HepG2 (cell line): Measurements from ENCODE around the gene EPB41L3. TPM values are rescaled to one million over a fixed set of nuclear protein-coding genes. Genes with fewer than 3 reads are reported as not detected.

Experiments used
- ATAC-seq: fragments of 200-7000 bp; cut with Tn5 transposase; 3 replicates; pipeline ENCODE4 v1.9.1; 2020; ENCODE audit warnings: mild to moderate bottlenecking, moderate library complexity
- BruUV-seq: library from RNA; stranded (reverse); fragments of 400-500 nt; replicated peaks from 2 replicates; lab custom pipeline; 2021; lab: Mats Ljungman, UMichigan
- CTCF ChIA-PET: fragments of 300-600 bp; formaldehyde crosslinking; extraction: SDS; loops from one replicate; lab custom pipeline; 2021; ENCODE audit warnings: low total read pairs, inconsistent platforms, low intra/inter-chr PET ratio; lab: Yijun Ruan, JAX
- POLR2A ChIA-PET: fragments of 350-600 bp; sonication (Branson Sonifier 250); formaldehyde crosslinking; loops from one replicate; lab custom pipeline; 2020; ENCODE audit warnings: antibody characterized with exemption, inconsistent platforms; lab: Yijun Ruan, JAX
- DNase-seq: peaks from one replicate; pipeline ENCODE4 v3.0.0-alpha.2; 2015; ENCODE audit warnings: low spot score
- FAIRE-seq: peaks from 3 replicates; lab custom pipeline; 2011; peaks lifted over from hg19 to GRCh38; lab: Jason Lieb, UNC
- H2AFZ ChIP-seq: one replicate; pipeline ENCODE4 v1.6.1; 2011; ENCODE audit warnings: low read length, inconsistent platforms
- H3K27ac ChIP-seq: fragments of 300-600 bp; 3 replicates; pipeline ENCODE4 v1.8.0; 2011; ENCODE audit warnings: mixed run types, mild to moderate bottlenecking, mixed read lengths, low read length, inconsistent platforms; ENCODE audit not compliant: insufficient read depth; ENCODE audit errors: extremely low read length
- H3K27me3 ChIP-seq, 2 experiments: fragments of 200-600 bp in 1 of 2; 2 replicates in 1 of 2; 3 replicates in 1 of 2; pipeline versions ENCODE4 v1.6.0 to v1.8.0; 2011; ENCODE audit warnings: low read length in 2 of 2, mild to moderate bottlenecking in 2 of 2, moderate library complexity in 2 of 2, inconsistent platforms in 1 of 2; ENCODE audit not compliant: insufficient read depth in 2 of 2, control insufficient read depth in 1 of 2
- H3K36me3 ChIP-seq, 2 experiments: fragments of 200-600 bp in 1 of 2; replicated peaks in 1 of 2; 2 replicates in 1 of 2; 3 replicates in 1 of 2; pipeline versions ENCODE4 v1.5.1 to v1.8.0; 2011; ENCODE audit warnings: low read length in 2 of 2, inconsistent platforms in 1 of 2; ENCODE audit not compliant: insufficient read depth in 2 of 2, control insufficient read depth in 1 of 2
- H3K4me1 ChIP-seq: 2 replicates; pipeline ENCODE4 v1.5.1; 2012; ENCODE audit warnings: low read length, inconsistent platforms; ENCODE audit not compliant: insufficient read depth
- H3K4me2 ChIP-seq: 2 replicates; pipeline ENCODE4 v1.6.0; 2011; ENCODE audit warnings: low read depth, low read length, inconsistent platforms
- H3K4me3 ChIP-seq, 3 experiments: fragments of 200-600 bp in 1 of 3; sonication (generic), shearing (Covaris generic) in 1 of 3; replicated peaks in 1 of 3; 2 replicates each; pipeline ENCODE4 v1.5.1; 2011 to 2016; ENCODE audit warnings: low read length in 3 of 3, inconsistent platforms in 2 of 3, low read depth in 2 of 3, mild to moderate bottlenecking in 2 of 3, control low read depth in 1 of 3, mixed read lengths in 1 of 3; ENCODE audit not compliant: insufficient read depth in 1 of 3
- H3K79me2 ChIP-seq: one replicate; pipeline ENCODE4 v1.6.1; 2011; ENCODE audit warnings: low read length, inconsistent platforms; ENCODE audit not compliant: insufficient read depth
- H3K9ac ChIP-seq: 2 replicates; pipeline ENCODE4 v1.6.0; 2011; ENCODE audit warnings: mild to moderate bottlenecking, low read depth, low read length, inconsistent platforms; ENCODE audit not compliant: insufficient read depth
- H3K9me3 ChIP-seq: 2 replicates; pipeline ENCODE4 v1.5.1; 2012; ENCODE audit warnings: mild to moderate bottlenecking, low read length
- H4K20me1 ChIP-seq: 2 replicates; pipeline ENCODE4 v1.6.0; 2011; ENCODE audit warnings: inconsistent platforms, mild to moderate bottlenecking, low read length, moderate library complexity; ENCODE audit not compliant: insufficient read depth
- RBAK ChIP-seq: sonication (generic); formaldehyde crosslinking; IDR thresholded peaks from 2 replicates; pipeline ENCODE4 v1.5.1; 2020; ENCODE audit warnings: mild to moderate bottlenecking, missing genetic modification reagents
- WIZ ChIP-seq: sonication (generic); formaldehyde crosslinking; IDR thresholded peaks from 2 replicates; pipeline ENCODE4 v1.5.1; 2020; ENCODE audit warnings: mild to moderate bottlenecking, missing genetic modification reagents
- ZNF672 ChIP-seq: sonication (generic); formaldehyde crosslinking; IDR thresholded peaks from 2 replicates; pipeline ENCODE4 v1.8.1; 2022; ENCODE audit warnings: missing genetic modification reagents
- ZSCAN21 ChIP-seq: sonication (generic); formaldehyde crosslinking; IDR thresholded peaks from 2 replicates; pipeline ENCODE4 v1.8.0; 2022; ENCODE audit warnings: mild to moderate bottlenecking, missing genetic modification reagents, moderate library complexity, borderline replicate concordance
- WGBS: methylation state at CpG from one replicate; pipeline ENCODE4 v1.1.6; 2017; ENCODE audit warnings: low lambda C conversion rate; 5-methylcytosine and 5-hydroxymethylcytosine counted together
- in situ Hi-C: cut with HindIII; loops from 2 replicates; pipeline ENCODE4 v1.10.0; 2017; ENCODE audit warnings: low pct_unique_long_range_greater_than_20kb; ENCODE audit not compliant: extremely low pct_ligation_motif_present
- intact Hi-C: fragments of 100-400 bp; cut with micrococcal nuclease; formaldehyde crosslinking; loops from one replicate; pipeline ENCODE4 v1.10.0; 2022; ENCODE audit not compliant: unreplicated experiment
- polyA plus RNA-seq, 8 experiments: library from polyadenylated mRNA; depleted of rRNA in 3 of 8; stranded (reverse) in 7 of 8; unstranded in 1 of 8; fragments of >200 nt; fragmentation: Illumina TruSeq in 4 of 8; extraction: Trizol in 4 of 8; gene quantifications; 2 replicates each; pipeline versions ENCODE4 v1.2.1 to v1.2.3, GENCODE V29; 2011 to 2016; ENCODE audit warnings: low read depth in 4 of 8, missing spikeins in 1 of 8, mixed read lengths in 1 of 8; ENCODE audit not compliant: insufficient read depth in 1 of 8
- total RNA-seq, 5 experiments: library from RNA; depleted of rRNA; stranded (reverse); fragments of >200 nt; fragmentation: Illumina TruSeq; extraction: Trizol; gene quantifications; 2 replicates each; pipeline ENCODE4 v1.2.3, GENCODE V29; 2016; ENCODE audit warnings: low read depth in 1 of 5

EPB41L3 gene
- total and polyA plus RNA-seq, 2 of the 13 experiments (the other 11 are each of a cell fraction or from before 2014, with no cell fraction given) = not detected

- intact Hi-C loops = no loop called here
- H3K4me2 ChIP-seq = no peak overlapping the region
- 61% methylated on average over 8 of the region's 8 CpGs for WGBS
- CTCF ChIA-PET = no interaction called here
- no peak overlapping the region for H3K27ac ChIP-seq
- no peaks in the 10 kb centered on the region for H3K4me1 ChIP-seq
- H2AFZ ChIP-seq = no peak overlapping the region
- peaks cover 0 to 11% of the 10 kb centered on the region in 2 experiments; a peak in 3 of 5 replicates for H3K27me3 ChIP-seq
- in situ Hi-C loops = no loop called here
- no peak for ATAC-seq
- no TSS peak for BruUV-seq
- H4K20me1 ChIP-seq = no peaks in the 10 kb centered on the region
- no peak for FAIRE-seq
- no peaks in the 10 kb centered on the region for H3K36me3 ChIP-seq
- no peak overlapping the region for H3K9ac ChIP-seq
- TF ChIP-seq ZSCAN21 (CRISPR knock-in tag) (no peak), RBAK (CRISPR knock-in tag) (no peak)
- POLR2A ChIA-PET = no interaction called here
- no peak overlapping the region for H3K4me3 ChIP-seq
- no peak for DNase-seq
- H3K79me2 ChIP-seq = no peaks in the 10 kb centered on the region
- H3K9me3 ChIP-seq = no peaks in the 10 kb centered on the region
Measured at GRCh38 chr18:5391409-5391808, 152.4 kb downstream of the EPB41L3 start.

- intact Hi-C loops = no loop called here
Measured at GRCh38 chr18:5389356-5389755, 154.4 kb downstream of the EPB41L3 start.

More at GRCh38 chr18:5389356-5389755, 154.4 kb downstream of the EPB41L3 start:
- ChIA-PET POLR2A (no interaction called here), CTCF (no interaction called here)
- H3K9me3 ChIP-seq = no peaks in the 10 kb centered on the region
- FAIRE-seq (no peak), DNase-seq (no peak), ATAC-seq (no peak)
- H2AFZ ChIP-seq = no peak overlapping the region
- in situ Hi-C loops = no loop called here
- no peak overlapping the region for H3K4me3 ChIP-seq
- 0% methylated on average over 2 of the region's 2 CpGs for WGBS
- no peak overlapping the region for H3K4me2 ChIP-seq
- H3K9ac ChIP-seq = no peak overlapping the region
- no peaks in the 10 kb centered on the region for H3K79me2 ChIP-seq
- H3K4me1 ChIP-seq = no peaks in the 10 kb centered on the region
- H3K27ac ChIP-seq = no peak overlapping the region
- H3K36me3 ChIP-seq = no peaks in the 10 kb centered on the region
- peaks cover 0 to 3% of the 10 kb centered on the region in 2 experiments; a peak in 2 of 5 replicates for H3K27me3 ChIP-seq
- no peak for TF ChIP-seq ZNF672 (CRISPR knock-in tag)
- no peak for TF ChIP-seq WIZ
- no peaks in the 10 kb centered on the region for H4K20me1 ChIP-seq
- no TSS peak for BruUV-seq
